ENCODE measurements around the gene ZNF675. TPM values are rescaled to one million over a fixed set of nuclear protein-coding genes. Genes with fewer than 3 reads are reported as not detected.

The ZNF675 gene
- 2.5 to 5.5 TPM (median 4.0 TPM) in 5 replicates for total RNA-seq (2022; extraction: Qiagen RNA extraction; ENCODE audit: low read depth)

DNA sequence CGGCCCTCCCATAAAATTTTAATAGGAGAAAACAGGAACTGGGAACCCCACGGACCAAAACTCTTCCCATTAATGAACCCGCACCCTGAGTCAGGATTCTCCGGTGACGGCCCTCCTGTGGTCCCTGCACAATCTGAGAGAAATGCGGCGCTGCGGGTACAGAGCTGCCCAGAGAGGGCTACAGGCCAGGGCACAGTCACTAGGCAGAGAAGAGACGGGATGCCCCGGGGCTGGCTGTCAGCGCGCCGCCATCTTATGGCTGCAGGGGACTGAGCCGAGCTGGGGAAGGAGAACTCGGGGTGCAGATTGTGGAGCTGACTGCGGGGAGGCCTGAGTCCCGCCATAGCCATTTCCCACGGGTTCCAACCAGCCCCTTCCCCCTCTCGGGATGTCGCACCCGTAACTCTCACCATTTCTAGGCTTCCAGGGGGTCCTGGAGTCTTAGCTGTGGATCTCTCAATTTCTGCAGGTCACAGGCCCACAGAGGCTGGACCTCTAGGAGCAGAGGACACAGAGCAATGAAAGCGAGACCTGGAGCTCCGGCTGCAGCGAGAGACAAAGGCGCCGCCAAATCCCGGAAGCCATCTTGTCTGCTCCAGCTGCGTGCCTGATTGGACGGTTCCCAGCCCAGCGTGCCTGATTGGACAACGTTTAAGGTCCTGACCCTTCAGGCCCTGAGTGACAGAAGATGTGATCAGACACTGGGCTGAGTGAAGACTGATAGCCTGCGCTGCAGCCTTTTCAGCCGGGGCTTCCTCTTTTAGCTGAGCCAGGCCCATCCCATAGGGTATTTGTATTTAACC is at the start of gene ZNF675:
TSS of gene ZNF675 (minus strand) at position 592 of the 803 bp plus-strand sequence. CDS start at position 413, 179 bp downstream.

Other genes starting within 250 kb of the ZNF675 start
- not detected in 5 replicates for gene ZNF681, start 71.7 kb upstream of the ZNF675 start, total RNA-seq (2022; extraction: Qiagen RNA extraction; ENCODE audit: low read depth)
- gene ZNF726, start 227.7 kb upstream of the ZNF675 start, total RNA-seq (2022; extraction: Qiagen RNA extraction; ENCODE audit: low read depth): 0.43 to 0.82 TPM (median 0.48 TPM) in 5 replicates

Measured in A549 treated with ZK216348 at 1 μM for 4 hours (cell line).